GM21423 (cell line): ENCODE data around the gene SLC25A52.
A peak's percentile ranks its signal among the peaks of the same experiment; 100 is the strongest.
"Not testable (repeated sequence)": the region's sequence is repeated elsewhere in the genome, so short reads cannot be mapped to it uniquely, and the experiment has no call there.

ENCODE experiments used
- ATAC-seq: cut with Tn5 transposase; IDR thresholded peaks from one replicate; pipeline ENCODE4 v1.9.1; 2021; ENCODE audit warnings: mild to moderate bottlenecking, moderate library complexity; ENCODE audit not compliant: unreplicated experiment

The SLC25A52 gene

GRCh38 chr18:31741097-31741735 lies 19.5 kb downstream of the SLC25A52 start:
- no peak for ATAC-seq

- no peak for ATAC-seq
These were observed 20.5 kb downstream of the SLC25A52 start for GRCh38 chr18:31740180-31740579.

GRCh38 chr18:31739651-31740050 lies 21.0 kb downstream of the SLC25A52 start:
- ATAC-seq, result no peak

- ATAC-seq, result no peak
These were observed 21.9 kb downstream of the SLC25A52 start for GRCh38 chr18:31738460-31739407.

- ATAC-seq, result peak; percentile 82
These were observed 24.1 kb downstream of the SLC25A52 start for GRCh38 chr18:31736630-31737029.

- no peak for ATAC-seq
These were observed 29.1 kb downstream of the SLC25A52 start for GRCh38 chr18:31731628-31732027.

- ATAC-seq, result not testable (repeated sequence)
These were observed 31.5 kb downstream of the SLC25A52 start for GRCh38 chr18:31729196-31729595.

GRCh38 chr18:31723990-31724711 lies 36.5 kb downstream of the SLC25A52 start:
- no peak for ATAC-seq

- ATAC-seq, result no peak
These were observed 37.1 kb downstream of the SLC25A52 start for GRCh38 chr18:31723639-31723989.

GRCh38 chr18:31722369-31722957 lies 38.2 kb downstream of the SLC25A52 start:
- ATAC-seq, result peak; percentile 98

GRCh38 chr18:31721601-31722000 lies 39.1 kb downstream of the SLC25A52 start:
- no peak for ATAC-seq

GRCh38 chr18:31720867-31721266 lies 39.8 kb downstream of the SLC25A52 start:
- no peak for ATAC-seq

GRCh38 chr18:31719363-31720006 lies 41.2 kb downstream of the SLC25A52 start:
- ATAC-seq, result no peak

- no peak for ATAC-seq
These were observed 42.3 kb downstream of the SLC25A52 start for GRCh38 chr18:31718386-31718785.

GRCh38 chr18:31716362-31716761 lies 44.3 kb downstream of the SLC25A52 start:
- no peak for ATAC-seq

- no peak for ATAC-seq
These were observed 49.1 kb downstream of the SLC25A52 start for GRCh38 chr18:31711365-31712172.

GRCh38 chr18:31710826-31711225 lies 49.9 kb downstream of the SLC25A52 start:
- no peak for ATAC-seq
